WERI-Rb-1 (cell line): ENCODE results near the gene PCBP1.
"Not testable (repeated sequence)": the region's sequence is repeated elsewhere in the genome, so short reads cannot be mapped to it uniquely, and the experiment has no call there.

ENCODE experiments used
- DNase-seq: peaks from one replicate; pipeline ENCODE4 v3.0.0-alpha.2; 2020
- H3K27ac ChIP-seq: fragments of 250-450 bp; sonication (Bioruptor Pico); 2 replicates; pipeline ENCODE4 v1.5.1; 2020; ENCODE audit warnings: mild to moderate bottlenecking, moderate library complexity
- H3K27me3 ChIP-seq: fragments of 250-450 bp; sonication (Bioruptor Pico); 2 replicates; pipeline ENCODE4 v1.5.1; 2021; ENCODE audit warnings: mild to moderate bottlenecking, low read depth, moderate library complexity; ENCODE audit not compliant: insufficient read depth, severe bottlenecking
- H3K36me3 ChIP-seq: fragments of 250-450 bp; sonication (Bioruptor Pico); 2 replicates; pipeline ENCODE4 v1.5.1; 2020; ENCODE audit warnings: mild to moderate bottlenecking, moderate library complexity
- H3K4me3 ChIP-seq: 2 replicates; pipeline ENCODE4 v1.5.1; 2011; ENCODE audit warnings: low read depth, mild to moderate bottlenecking, control low read depth, low read length
- H3K9me3 ChIP-seq: fragments of 250-450 bp; sonication (Bioruptor Pico); 2 replicates; pipeline ENCODE4 v1.5.1; 2021; ENCODE audit warnings: mild to moderate bottlenecking, moderate library complexity; ENCODE audit not compliant: severe bottlenecking
- TF ChIP-seq, protein P1 (sequence below): IDR thresholded peaks from 2 replicates; pipeline ENCODE4 v1.5.1; 2011; ENCODE audit warnings: low read depth, mild to moderate bottlenecking, control low read depth, inconsistent platforms, low read length

The PCBP1 gene

DNA sequence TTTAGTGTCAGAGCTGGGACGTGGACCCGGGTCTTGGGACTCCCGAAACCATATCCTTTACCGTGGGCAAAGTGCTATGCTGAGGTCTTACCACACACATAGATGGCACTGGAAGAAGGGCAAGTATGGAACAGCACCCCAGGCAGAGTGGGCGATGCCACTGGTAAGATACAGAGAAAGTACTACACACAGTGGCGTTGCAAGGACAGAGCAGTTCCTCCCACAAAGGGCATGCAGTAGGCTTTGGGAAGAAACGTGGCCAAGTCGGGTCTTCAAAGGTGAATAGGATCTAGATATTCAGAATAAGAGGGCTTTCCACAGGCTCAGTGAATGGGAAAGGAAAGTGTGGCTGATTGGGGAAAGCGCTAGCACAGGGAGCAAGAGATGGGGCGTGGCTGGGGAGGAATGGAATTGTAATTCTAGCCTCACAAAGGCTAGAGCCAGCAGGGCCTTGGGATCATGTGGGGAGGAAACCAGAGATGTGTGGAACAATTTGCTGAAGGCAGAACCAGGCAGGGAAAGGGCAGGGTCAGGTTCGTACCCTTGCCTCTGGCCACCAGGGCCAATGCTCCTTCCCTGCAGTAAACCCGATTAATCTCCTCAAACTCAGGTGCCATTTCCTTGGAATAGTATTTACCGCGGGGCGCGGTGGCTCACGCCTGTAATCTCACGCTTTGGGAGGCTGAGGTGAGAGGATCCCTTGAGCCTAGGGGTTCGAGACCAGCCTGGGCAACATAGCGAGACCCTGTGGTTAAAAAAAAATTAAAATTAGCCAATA is 36.0 kb downstream of the PCBP1 start:
- H3K27ac ChIP-seq: peak overlapping the region; percentile 95
- peak overlapping the region; percentile 64; the same call in 1 of the 2 replicates for H3K4me3 ChIP-seq
- H3K36me3 ChIP-seq: no peaks in the 10 kb centered on the region
- no peaks in the 10 kb centered on the region for H3K27me3 ChIP-seq
- H3K9me3 ChIP-seq: no peaks in the 10 kb centered on the region
- TF ChIP-seq, protein P1, sequence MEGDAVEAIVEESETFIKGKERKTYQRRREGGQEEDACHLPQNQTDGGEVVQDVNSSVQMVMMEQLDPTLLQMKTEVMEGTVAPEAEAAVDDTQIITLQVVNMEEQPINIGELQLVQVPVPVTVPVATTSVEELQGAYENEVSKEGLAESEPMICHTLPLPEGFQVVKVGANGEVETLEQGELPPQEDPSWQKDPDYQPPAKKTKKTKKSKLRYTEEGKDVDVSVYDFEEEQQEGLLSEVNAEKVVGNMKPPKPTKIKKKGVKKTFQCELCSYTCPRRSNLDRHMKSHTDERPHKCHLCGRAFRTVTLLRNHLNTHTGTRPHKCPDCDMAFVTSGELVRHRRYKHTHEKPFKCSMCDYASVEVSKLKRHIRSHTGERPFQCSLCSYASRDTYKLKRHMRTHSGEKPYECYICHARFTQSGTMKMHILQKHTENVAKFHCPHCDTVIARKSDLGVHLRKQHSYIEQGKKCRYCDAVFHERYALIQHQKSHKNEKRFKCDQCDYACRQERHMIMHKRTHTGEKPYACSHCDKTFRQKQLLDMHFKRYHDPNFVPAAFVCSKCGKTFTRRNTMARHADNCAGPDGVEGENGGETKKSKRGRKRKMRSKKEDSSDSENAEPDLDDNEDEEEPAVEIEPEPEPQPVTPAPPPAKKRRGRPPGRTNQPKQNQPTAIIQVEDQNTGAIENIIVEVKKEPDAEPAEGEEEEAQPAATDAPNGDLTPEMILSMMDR: no peak
- no peak for DNase-seq

DNA sequence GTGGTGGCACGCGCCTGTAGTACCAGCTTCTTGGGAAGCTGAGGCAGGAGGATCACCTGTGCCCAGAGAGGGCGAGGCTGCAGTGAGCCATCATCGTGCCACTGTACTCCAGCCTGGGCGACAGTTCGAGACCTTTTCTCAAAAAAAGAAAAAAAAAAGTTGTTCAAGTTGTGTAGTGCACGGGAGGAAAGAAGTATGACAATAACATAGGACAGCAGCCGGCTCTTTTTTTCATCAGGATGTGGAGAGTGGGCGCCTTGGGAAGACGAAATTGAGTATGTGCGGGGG is 36.5 kb downstream of the PCBP1 start:
- Histone ChIP-seq H3K4me3 (peak overlapping the region; percentile 64), H3K27ac (peak overlapping the region; percentile 95), H3K27me3 (no peaks in the 10 kb centered on the region), H3K36me3 (no peaks in the 10 kb centered on the region), H3K9me3 (no peaks in the 10 kb centered on the region)
- TF ChIP-seq, protein P1: no peak
- DNase-seq: no peak

DNA sequence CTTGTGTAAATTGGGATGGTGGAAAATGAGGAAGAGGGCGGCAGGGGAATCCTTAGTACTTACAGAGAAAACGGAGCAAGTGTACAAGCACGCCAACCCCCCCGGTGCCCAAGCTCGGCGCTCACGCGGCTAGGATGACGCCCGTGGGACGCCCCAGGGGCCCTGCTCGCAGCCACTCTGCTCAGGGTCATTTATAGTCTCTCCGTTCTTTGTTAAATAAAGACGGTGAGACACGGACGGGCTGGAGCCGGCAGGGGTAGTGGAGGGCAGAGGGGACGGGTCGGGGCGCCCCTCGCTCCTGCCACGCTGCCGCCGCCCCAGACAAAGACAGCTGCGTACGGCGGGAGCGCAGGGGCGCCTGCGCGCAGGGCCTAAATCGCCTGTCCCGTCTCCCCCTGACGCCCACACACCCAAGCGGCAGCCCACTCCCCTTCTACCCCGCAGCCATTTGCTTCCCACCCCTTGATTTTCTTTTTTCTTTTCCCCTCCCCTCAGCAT is 37.8 kb downstream of the PCBP1 start:
- peak; percentile 74 for DNase-seq

DNA sequence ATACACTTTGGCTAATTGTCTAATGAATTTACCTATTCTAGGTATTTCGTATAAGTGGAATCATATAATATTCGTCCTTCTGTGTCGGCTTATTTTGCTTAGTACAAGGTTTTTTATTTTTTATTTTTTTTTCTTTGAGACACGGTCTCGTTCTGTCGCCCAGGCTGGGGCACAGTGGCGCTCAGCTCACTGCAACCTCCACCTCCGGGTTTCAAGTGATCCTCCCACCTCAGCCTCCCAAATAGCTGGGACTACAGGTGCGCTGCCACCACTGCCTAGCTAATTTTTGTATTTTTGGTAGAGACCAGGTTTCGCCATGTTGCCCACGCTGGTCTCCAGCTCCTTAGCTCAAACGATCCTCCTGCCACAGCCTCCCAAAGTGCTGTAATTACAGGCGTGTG is 38.2 kb downstream of the PCBP1 start:
- Histone ChIP-seq H3K9me3 (no peaks in the 10 kb centered on the region), H3K27me3 (no peaks in the 10 kb centered on the region), H3K36me3 (no peaks in the 10 kb centered on the region), H3K4me3 (peak overlapping the region; percentile 64), H3K27ac (peak overlapping the region; percentile 95)
- DNase-seq: no peak
- TF ChIP-seq, protein P1: no peak

More for the DNA sequence above, 37.8 kb downstream of the PCBP1 start:
- TF ChIP-seq, protein P1: no peak
- Histone ChIP-seq H3K9me3 (no peaks in the 10 kb centered on the region), H3K27me3 (no peaks in the 10 kb centered on the region), H3K36me3 (no peaks in the 10 kb centered on the region), H3K27ac (peak overlapping the region; percentile 95), H3K4me3 (peak overlapping the region; percentile 64)

DNA sequence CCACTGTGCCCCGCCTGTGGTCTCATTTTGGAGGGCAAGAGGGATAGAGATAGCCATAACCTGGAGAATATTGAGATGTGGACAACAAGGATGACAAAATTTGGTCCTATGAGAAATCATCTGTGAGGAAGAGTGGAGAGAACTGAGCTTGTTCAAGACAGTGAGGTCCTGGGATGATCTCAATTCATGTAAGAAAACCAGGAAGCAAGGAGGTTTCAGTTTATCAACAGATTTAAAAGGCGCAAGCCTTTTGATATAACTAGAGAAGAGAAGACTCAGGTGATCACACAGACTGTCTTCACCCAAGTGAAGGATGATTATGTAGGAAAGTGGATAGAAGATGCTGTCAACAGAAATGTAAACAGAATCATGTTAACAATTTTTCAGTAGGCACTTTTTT is 39.1 kb downstream of the PCBP1 start:
- H3K9me3 ChIP-seq: no peaks in the 10 kb centered on the region
- H3K27me3 ChIP-seq: no peaks in the 10 kb centered on the region
- no peak overlapping the region for H3K4me3 ChIP-seq
- TF ChIP-seq, protein P1: no peak
- H3K36me3 ChIP-seq: no peaks in the 10 kb centered on the region
- DNase-seq: no peak
- no peak overlapping the region for H3K27ac ChIP-seq

DNA sequence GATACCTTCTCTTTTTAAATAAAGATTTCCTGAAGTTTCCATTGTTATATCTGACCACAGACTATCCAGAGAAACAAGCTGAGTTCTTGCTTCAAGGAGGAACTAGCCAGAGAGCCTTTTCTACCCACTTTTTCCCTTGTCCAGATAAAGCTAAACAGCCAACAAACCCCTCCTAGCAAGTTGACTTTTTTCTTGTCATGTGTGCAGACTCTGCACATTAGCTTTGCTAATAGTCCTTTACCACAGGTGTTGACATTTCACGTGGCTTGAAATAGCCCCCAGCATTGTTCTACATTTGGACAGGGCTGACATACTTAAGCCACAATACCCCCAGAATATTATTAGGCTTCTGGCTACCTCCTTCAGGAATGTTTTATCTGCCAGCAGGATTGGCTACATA is 40.7 kb downstream of the PCBP1 start:
- no peak overlapping the region for H3K4me3 ChIP-seq
- TF ChIP-seq, protein P1: no peak
- H3K9me3 ChIP-seq: no peaks in the 10 kb centered on the region
- H3K27ac ChIP-seq: no peak overlapping the region
- DNase-seq: no peak
- H3K36me3 ChIP-seq: no peaks in the 10 kb centered on the region
- no peaks in the 10 kb centered on the region for H3K27me3 ChIP-seq

DNA sequence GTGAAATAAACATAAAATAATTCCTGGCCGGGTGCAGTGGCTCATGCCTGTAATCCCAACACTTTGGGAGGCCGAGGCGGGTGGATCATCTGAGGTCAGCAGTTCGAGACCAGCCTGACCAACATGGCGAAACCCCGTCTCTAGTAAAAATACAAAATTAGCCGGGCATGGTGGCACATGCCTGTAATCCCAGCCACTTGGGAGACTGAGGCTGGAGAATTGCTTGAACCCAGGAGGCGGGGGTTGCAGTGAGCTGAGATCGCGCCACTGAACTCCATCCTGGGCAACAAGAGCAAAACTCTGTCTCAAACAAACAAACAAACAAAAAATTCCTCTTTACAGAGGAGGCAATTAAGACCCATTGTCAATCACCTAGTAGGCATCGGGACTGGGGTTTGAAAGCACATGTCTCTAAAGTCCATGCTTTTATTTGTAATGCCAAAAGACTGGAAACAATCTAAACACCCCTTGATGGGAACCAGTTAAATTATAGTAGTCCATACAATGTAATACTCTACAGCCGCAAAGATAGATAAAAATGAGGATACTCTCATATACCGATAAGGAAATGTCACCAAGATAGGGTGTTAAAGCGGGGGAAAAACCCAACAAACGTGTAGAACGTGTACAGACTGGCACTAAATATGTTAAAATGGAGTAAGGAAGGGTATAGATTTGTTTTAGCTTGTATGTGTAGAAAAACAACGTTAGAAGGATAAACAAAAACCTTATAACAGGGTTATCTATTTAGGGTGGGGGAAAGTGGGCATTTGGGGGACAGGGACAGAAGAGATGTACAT is 44.3 kb downstream of the PCBP1 start:
- H3K27ac ChIP-seq, DNase-seq, H3K9me3 ChIP-seq, H3K4me3 ChIP-seq, H3K27me3 ChIP-seq, H3K36me3 ChIP-seq: not testable (repeated sequence)
